Measurements from ENCODE around the gene OGFOD1. TPM values are rescaled to one million over a fixed set of nuclear protein-coding genes. Genes with fewer than 3 reads are reported as not detected.

Gene OGFOD1
- polyA plus RNA-seq, 1 donor (not counting 4 experiments of a cell fraction or from before 2014, with no cell fraction given): 70.5 TPM

DNA sequence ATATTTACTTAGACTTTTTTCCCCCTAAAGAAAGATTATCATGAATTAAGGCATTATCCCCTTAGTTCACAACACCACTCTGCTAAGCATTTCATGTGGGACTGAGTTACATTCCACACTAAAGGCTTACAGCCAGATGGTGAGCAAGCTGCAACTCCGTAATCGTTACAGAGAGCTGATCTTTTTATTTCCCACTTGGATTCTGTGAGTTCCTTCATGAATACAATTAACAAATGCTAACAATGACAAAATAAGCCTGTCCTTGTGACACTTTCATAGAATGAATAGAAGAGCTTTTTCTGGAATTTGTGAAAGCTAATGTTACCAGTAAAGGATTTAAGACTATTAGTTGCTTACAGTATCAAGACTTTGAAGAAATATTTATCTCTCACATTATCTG, 8.7 kb downstream of the OGFOD1 start:
- Histone ChIP-seq H3K27me3 (ENCODE audit: control insufficient read depth, extremely low read depth, insufficient read depth, low read length) (no peaks in the 10 kb centered on the region), H2AFZ (ENCODE audit: control insufficient read depth, low read length) (no peak overlapping the region), H3K4me1 (ENCODE audit: control insufficient read depth, extremely low read depth, insufficient read depth, low read length) (no peaks in the 10 kb centered on the region), H3K9me1 (ENCODE audit: control insufficient read depth, extremely low read depth, insufficient read depth, low read length) (no peaks in the 10 kb centered on the region), H3K4me2 (ENCODE audit: control insufficient read depth, extremely low read depth, insufficient read depth, low read depth, low read length) (no peak overlapping the region), H3K9me3 (ENCODE audit: control insufficient read depth, low read depth, low read length) (no peaks in the 10 kb centered on the region), H4K20me1 (ENCODE audit: control insufficient read depth, extremely low read depth, insufficient read depth, low read length) (no peaks in the 10 kb centered on the region), H3K36me3 (ENCODE audit: control insufficient read depth in 2 of 2, extremely low read depth in 1 of 2, insufficient read depth in 2 of 2, low read length in 2 of 2) (peaks cover 22 to 23% of the 10 kb centered on the region in 2 experiments), H3K4me3 (ENCODE audit: control insufficient read depth in 2 of 3, extremely low read depth in 1 of 3, insufficient read depth in 2 of 3, low read depth in 1 of 3, low read length in 3 of 3) (no peak overlapping the region), H3K27ac (ENCODE audit: control insufficient read depth, insufficient read depth, low read length) (no peak overlapping the region), H3K9ac (ENCODE audit: control insufficient read depth, extremely low read depth, insufficient read depth, low read length) (no peak overlapping the region), H3K79me2 (ENCODE audit: control insufficient read depth, insufficient read depth, low read length) (no peaks in the 10 kb centered on the region)
- DNase-seq (ENCODE audit: low read depth, low spot score) (no peak), FAIRE-seq (no peak)
- TF ChIP-seq EZH2 (IDR thresholded peaks at IDR 0.05; ENCODE audit: low read length): no peak
- TF ChIP-seq, protein P1, sequence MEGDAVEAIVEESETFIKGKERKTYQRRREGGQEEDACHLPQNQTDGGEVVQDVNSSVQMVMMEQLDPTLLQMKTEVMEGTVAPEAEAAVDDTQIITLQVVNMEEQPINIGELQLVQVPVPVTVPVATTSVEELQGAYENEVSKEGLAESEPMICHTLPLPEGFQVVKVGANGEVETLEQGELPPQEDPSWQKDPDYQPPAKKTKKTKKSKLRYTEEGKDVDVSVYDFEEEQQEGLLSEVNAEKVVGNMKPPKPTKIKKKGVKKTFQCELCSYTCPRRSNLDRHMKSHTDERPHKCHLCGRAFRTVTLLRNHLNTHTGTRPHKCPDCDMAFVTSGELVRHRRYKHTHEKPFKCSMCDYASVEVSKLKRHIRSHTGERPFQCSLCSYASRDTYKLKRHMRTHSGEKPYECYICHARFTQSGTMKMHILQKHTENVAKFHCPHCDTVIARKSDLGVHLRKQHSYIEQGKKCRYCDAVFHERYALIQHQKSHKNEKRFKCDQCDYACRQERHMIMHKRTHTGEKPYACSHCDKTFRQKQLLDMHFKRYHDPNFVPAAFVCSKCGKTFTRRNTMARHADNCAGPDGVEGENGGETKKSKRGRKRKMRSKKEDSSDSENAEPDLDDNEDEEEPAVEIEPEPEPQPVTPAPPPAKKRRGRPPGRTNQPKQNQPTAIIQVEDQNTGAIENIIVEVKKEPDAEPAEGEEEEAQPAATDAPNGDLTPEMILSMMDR (optimal IDR thresholded peaks at IDR 0.05 in 1 of 3, IDR thresholded peaks at IDR 0.05 in 1 of 3, conservative IDR thresholded peaks at IDR 0.05 in 1 of 3; ENCODE audit: extremely low read depth in 1 of 3, insufficient read depth in 2 of 3, low read length in 3 of 3): no peak
- dilution Hi-C loops (cut with MboI; ENCODE audit: extremely low pct_ligation_motif_present, low sequenced_read_pairs): no loop called here

DNA sequence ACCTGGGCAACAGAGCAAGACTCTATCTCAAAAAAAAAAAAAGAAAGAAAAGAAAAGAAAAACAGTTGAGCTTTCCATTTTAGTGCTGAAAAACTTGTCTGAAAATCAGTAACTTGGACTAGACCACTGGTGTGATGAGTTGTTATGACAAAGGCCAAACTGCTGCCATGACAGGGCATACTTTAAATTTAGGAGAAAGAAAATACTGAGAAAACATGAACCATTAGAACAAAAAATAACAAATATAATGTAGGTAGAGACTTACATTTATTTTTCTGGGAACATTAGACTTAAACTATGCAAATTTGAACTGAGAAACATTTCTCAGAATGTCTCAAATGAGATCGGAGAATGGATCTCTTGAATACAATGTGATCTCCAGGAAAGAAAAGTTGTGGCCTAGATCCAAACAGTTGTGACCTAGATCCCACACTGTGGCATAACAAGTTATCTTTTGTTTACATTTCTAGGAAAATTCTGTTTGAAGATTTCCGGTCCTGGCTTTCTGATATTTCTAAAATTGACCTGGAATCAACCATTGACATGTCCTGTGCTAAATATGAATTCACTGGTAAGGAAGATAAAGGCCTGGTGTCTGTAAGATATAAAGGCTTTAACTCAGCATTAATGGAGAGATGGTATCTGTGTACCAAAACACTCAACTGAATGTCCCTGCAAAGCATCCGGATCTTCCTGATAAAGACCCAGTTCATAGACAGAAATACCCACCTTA, 10.9 kb downstream of the OGFOD1 start:
- Histone ChIP-seq H3K27me3 (ENCODE audit: control insufficient read depth, extremely low read depth, insufficient read depth, low read length) (no peaks in the 10 kb centered on the region), H2AFZ (ENCODE audit: control insufficient read depth, low read length) (no peak overlapping the region), H3K9me3 (ENCODE audit: control insufficient read depth, low read depth, low read length) (no peaks in the 10 kb centered on the region), H3K9me1 (ENCODE audit: control insufficient read depth, extremely low read depth, insufficient read depth, low read length) (no peaks in the 10 kb centered on the region), H3K4me1 (ENCODE audit: control insufficient read depth, extremely low read depth, insufficient read depth, low read length) (no peaks in the 10 kb centered on the region), H4K20me1 (ENCODE audit: control insufficient read depth, extremely low read depth, insufficient read depth, low read length) (no peaks in the 10 kb centered on the region), H3K36me3 (ENCODE audit: control insufficient read depth in 2 of 2, extremely low read depth in 1 of 2, insufficient read depth in 2 of 2, low read length in 2 of 2) (peaks cover 22 to 33% of the 10 kb centered on the region in 2 experiments), H3K4me2 (ENCODE audit: control insufficient read depth, extremely low read depth, insufficient read depth, low read depth, low read length) (no peak overlapping the region), H3K9ac (ENCODE audit: control insufficient read depth, extremely low read depth, insufficient read depth, low read length) (no peak overlapping the region), H3K79me2 (ENCODE audit: control insufficient read depth, insufficient read depth, low read length) (no peaks in the 10 kb centered on the region), H3K4me3 (ENCODE audit: control insufficient read depth in 2 of 3, extremely low read depth in 1 of 3, insufficient read depth in 2 of 3, low read depth in 1 of 3, low read length in 3 of 3) (no peak overlapping the region), H3K27ac (ENCODE audit: control insufficient read depth, insufficient read depth, low read length) (no peak overlapping the region)
- dilution Hi-C loops (cut with MboI; ENCODE audit: extremely low pct_ligation_motif_present, low sequenced_read_pairs): no loop called here
- no peak for FAIRE-seq
- no peak for DNase-seq (ENCODE audit: low read depth, low spot score)
- TF ChIP-seq, protein P1 (optimal IDR thresholded peaks at IDR 0.05 in 1 of 3, IDR thresholded peaks at IDR 0.05 in 1 of 3, conservative IDR thresholded peaks at IDR 0.05 in 1 of 3; ENCODE audit: extremely low read depth in 1 of 3, insufficient read depth in 2 of 3, low read length in 3 of 3): no peak
- no peak for TF ChIP-seq EZH2 (IDR thresholded peaks at IDR 0.05; ENCODE audit: low read length)
